Measurements from ENCODE around the gene CAMK1D.
"Not testable (repeated sequence)": the region's sequence is repeated elsewhere in the genome, so short reads cannot be mapped to it uniquely, and the experiment has no call there.

Gene CAMK1D

DNA sequence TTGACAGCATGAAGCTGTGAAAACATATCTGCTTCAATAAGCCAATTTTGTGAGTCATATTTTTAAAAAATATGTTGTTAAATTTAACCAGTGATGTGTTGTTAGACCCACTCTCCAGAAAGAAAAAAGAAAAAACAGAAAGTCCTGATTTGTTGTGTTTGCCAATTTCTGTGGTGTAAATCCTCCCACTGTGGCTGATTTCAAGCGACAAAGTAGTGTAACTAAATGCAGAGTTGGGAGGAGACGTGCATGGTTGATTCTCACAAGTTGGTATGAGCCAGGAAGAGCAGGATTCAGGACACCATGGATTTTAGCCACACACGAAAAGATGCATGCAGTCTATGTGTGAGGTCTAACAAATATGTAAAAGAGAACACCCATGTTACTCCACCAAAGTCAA lies 513.1 kb downstream of the CAMK1D start:
- H3K4me3 ChIP-seq (ENCODE audit: low read depth, low read length) = no peak overlapping the region
- no peak for DNase-seq (ENCODE audit: low read depth)
- TF ChIP-seq, protein P1, sequence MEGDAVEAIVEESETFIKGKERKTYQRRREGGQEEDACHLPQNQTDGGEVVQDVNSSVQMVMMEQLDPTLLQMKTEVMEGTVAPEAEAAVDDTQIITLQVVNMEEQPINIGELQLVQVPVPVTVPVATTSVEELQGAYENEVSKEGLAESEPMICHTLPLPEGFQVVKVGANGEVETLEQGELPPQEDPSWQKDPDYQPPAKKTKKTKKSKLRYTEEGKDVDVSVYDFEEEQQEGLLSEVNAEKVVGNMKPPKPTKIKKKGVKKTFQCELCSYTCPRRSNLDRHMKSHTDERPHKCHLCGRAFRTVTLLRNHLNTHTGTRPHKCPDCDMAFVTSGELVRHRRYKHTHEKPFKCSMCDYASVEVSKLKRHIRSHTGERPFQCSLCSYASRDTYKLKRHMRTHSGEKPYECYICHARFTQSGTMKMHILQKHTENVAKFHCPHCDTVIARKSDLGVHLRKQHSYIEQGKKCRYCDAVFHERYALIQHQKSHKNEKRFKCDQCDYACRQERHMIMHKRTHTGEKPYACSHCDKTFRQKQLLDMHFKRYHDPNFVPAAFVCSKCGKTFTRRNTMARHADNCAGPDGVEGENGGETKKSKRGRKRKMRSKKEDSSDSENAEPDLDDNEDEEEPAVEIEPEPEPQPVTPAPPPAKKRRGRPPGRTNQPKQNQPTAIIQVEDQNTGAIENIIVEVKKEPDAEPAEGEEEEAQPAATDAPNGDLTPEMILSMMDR (IDR thresholded peaks at IDR 0.05; ENCODE audit: low read depth, low read length, missing control alignments) = no peak

- H3K4me3 ChIP-seq (ENCODE audit: low read depth, low read length); DNase-seq (ENCODE audit: low read depth): not testable (repeated sequence)
These were observed 516.2 kb downstream of the CAMK1D start for GRCh38 chr10:12865515-12865914.

GRCh38 chr10:12868229-12868628 lies 518.9 kb downstream of the CAMK1D start:
- TF ChIP-seq, protein P1 (IDR thresholded peaks at IDR 0.05; ENCODE audit: low read depth, low read length, missing control alignments) = no peak
- no peak overlapping the region for H3K4me3 ChIP-seq (ENCODE audit: low read depth, low read length)
- no peak for DNase-seq (ENCODE audit: low read depth)

DNA sequence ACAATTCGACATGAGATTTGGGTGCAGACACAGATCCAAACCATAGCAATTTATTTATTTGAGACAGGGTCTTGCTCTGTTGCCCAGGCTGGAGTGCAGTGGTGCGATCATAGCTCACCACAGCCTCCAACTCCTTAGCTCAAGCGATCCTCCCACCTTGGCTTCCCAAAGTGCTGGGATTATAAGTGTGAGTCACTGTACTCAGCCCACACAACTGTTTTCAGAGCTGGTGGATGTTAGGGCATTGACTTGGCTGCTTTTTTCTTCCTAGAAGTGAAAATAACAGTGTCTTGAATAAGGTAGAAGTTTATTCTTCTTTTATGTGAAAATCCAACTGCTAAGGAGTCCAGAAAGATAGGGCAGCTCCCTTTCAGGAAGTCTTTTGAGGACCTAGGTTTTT lies 520.1 kb downstream of the CAMK1D start:
- TF ChIP-seq, protein P1 (IDR thresholded peaks at IDR 0.05; ENCODE audit: low read depth, low read length, missing control alignments) = no peak
- H3K4me3 ChIP-seq (ENCODE audit: low read depth, low read length) = no peak overlapping the region
- no peak for DNase-seq (ENCODE audit: low read depth)

GRCh38 chr10:12872577-12872976 lies 523.2 kb downstream of the CAMK1D start:
- TF ChIP-seq, protein P1 (IDR thresholded peaks at IDR 0.05; ENCODE audit: low read depth, low read length, missing control alignments) = no peak
- H3K4me3 ChIP-seq (ENCODE audit: low read depth, low read length) = no peak overlapping the region
- DNase-seq (ENCODE audit: low read depth) = no peak

- TF ChIP-seq, protein P1 (IDR thresholded peaks at IDR 0.05; ENCODE audit: low read depth, low read length, missing control alignments) = no peak
- H3K4me3 ChIP-seq (ENCODE audit: low read depth, low read length) = no peak overlapping the region
- no peak for DNase-seq (ENCODE audit: low read depth)
These were observed 523.8 kb downstream of the CAMK1D start for GRCh38 chr10:12873172-12873571.

DNA sequence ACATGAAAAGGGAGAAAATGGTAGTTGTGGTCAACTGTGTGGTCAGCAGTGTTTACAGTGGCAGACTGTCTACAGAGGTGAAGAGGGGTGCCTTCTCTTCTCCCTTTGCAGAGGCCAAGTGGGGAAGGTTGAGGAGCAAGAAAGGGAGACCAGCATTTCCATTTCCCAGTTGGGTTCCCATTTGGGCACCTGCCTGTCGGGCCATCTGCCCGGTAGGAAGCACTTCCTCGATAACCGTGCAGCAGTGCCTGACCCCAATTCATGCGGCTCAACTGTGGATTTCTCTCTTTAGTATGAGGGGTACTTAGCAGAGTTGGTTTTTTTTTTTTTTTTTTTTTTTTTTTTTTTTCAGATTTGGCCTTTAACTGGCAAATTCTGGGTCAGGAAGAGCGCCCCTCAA lies 525.2 kb downstream of the CAMK1D start:
- no peak overlapping the region for H3K4me3 ChIP-seq (ENCODE audit: low read depth, low read length)
- DNase-seq (ENCODE audit: low read depth) = no peak
- TF ChIP-seq, protein P1 (IDR thresholded peaks at IDR 0.05; ENCODE audit: low read depth, low read length, missing control alignments) = no peak

DNA sequence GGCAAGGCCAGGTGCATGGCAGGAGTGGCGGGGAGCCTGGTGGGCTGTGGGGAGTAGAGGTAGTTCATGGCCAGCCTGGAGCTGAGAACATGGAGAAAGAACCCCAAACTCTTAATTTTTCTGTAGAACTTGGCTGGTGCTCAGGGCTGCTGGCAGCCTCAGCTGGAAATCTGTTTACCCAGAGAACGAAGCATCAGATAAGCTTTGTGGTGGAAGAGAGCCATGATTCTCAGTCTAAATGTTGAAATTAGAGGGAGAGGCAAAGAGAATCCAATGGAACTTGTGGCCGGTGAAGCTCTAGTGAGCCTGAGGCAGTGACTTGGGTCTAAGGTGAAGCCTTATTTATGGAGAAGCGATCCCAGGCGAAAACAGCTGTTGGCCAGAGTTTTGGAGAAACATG lies 525.8 kb downstream of the CAMK1D start:
- DNase-seq (ENCODE audit: low read depth) = no peak
- TF ChIP-seq, protein P1 (IDR thresholded peaks at IDR 0.05; ENCODE audit: low read depth, low read length, missing control alignments) = no peak

More for the DNA sequence above, 525.8 kb downstream of the CAMK1D start:
- H3K4me3 ChIP-seq (ENCODE audit: low read depth, low read length) = no peak overlapping the region
